Measurements from ENCODE around the gene UBC. TPM values are rescaled to one million over a fixed set of nuclear protein-coding genes. Genes with fewer than 3 reads are reported as not detected.

The UBC gene
- total and polyA plus RNA-seq, 9 of the 15 experiments (the other 6 are each of a cell fraction or from before 2014, with no cell fraction given) = 533 to 1,153 (median 813) TPM

GRCh38 chr12:124914392-124915238, at the start of gene UBC (continued):
- TF ChIP-seq ZBTB12 (CRISPR knock-in tag; IDR thresholded peaks at IDR 0.05) (peak; percentile 96), AFF1 (IDR thresholded peaks at IDR 0.05; ENCODE audit: low read depth in 1 of 2, partially characterized antibody in 2 of 2) (peak; percentile 71 to 93), STAG1 (CRISPR knock-in tag; IDR thresholded peaks at IDR 0.05; ENCODE audit: borderline replicate concordance) (peak; percentile 42; the same call in 1 of the 2 replicates), ZBTB7A (IDR thresholded peaks at IDR 0.05; ENCODE audit: borderline replicate concordance, control insufficient read depth, low read depth, low read length) (peak; percentile 98), SREBF2 (CRISPR knock-in tag; IDR thresholded peaks at IDR 0.05) (no peak), ZFPM2 (CRISPR knock-in tag; IDR thresholded peaks at IDR 0.05) (no peak), ZNF324 (CRISPR knock-in tag; IDR thresholded peaks at IDR 0.05) (no peak; the same call in 1 of the 2 replicates), ETS1 (conservative IDR thresholded peaks at IDR 0.05; ENCODE audit: control insufficient read depth, low read depth, low read length) (peak; percentile 91), LCOR (CRISPR knock-in tag; IDR thresholded peaks at IDR 0.05) (no peak; the same call in none of the 2 replicates), ZNF232 (CRISPR knock-in tag; IDR thresholded peaks at IDR 0.05) (0 out of 2 replicates have a peak, but pooled peaks have one; percentile 76), EWSR1 (IDR thresholded peaks at IDR 0.05; ENCODE audit: borderline replicate concordance, low read depth, partially characterized antibody) (no peak), RAD21 (CRISPR knock-in tag; conservative IDR thresholded peaks at IDR 0.05 in 1 of 2, IDR thresholded peaks at IDR 0.05 in 1 of 2) (peak in 1 of 2 experiments; percentile 6; a peak in 1 of 4 replicates), CC2D1A (IDR thresholded peaks at IDR 0.05) (peak; percentile 84), ZNF764 (CRISPR knock-in tag; IDR thresholded peaks at IDR 0.05; ENCODE audit: low read depth) (no peak), CHCHD3 (CRISPR knock-in tag; IDR thresholded peaks at IDR 0.05) (peak; percentile 88; the same call in 1 of the 2 replicates), HNRNPL (IDR thresholded peaks at IDR 0.05; ENCODE audit: low read depth, low read length) (peak; percentile 84), ZNF639 (CRISPR knock-in tag; conservative IDR thresholded peaks at IDR 0.05 in 1 of 2, IDR thresholded peaks at IDR 0.05 in 1 of 2) (peak in 1 of 2 experiments; percentile 74; a peak in 2 of 4 replicates), POLR2H (tag; IDR thresholded peaks at IDR 0.05; ENCODE audit: low read depth) (peak; percentile 98)

All from K562 (cell line).